GM23338 (cell line): ENCODE results near the gene L3HYPDH.

Experiments
- CTCF ChIP-seq, 2 experiments: fragments of 200-600 bp in 1 of 2; sonication (generic) in 1 of 2; conservative IDR thresholded peaks; 2 replicates each; pipeline versions ENCODE4 v1.5.1 to v1.6.1; 2016 to 2017; ENCODE audit warnings: antibody characterized with exemption in 2 of 2, low read depth in 2 of 2, mild to moderate bottlenecking in 2 of 2, moderate library complexity in 1 of 2
- EZH2phosphoT487 ChIP-seq: fragments of 200-600 bp; sonication (generic); IDR thresholded peaks from one replicate; pipeline ENCODE4 v1.8.1; 2018; ENCODE audit warnings: antibody characterized with exemption; ENCODE audit not compliant: unreplicated experiment
- REST ChIP-seq: IDR thresholded peaks from one replicate; pipeline ENCODE4 v1.6.1; 2018; ENCODE audit warnings: antibody characterized with exemption; ENCODE audit not compliant: unreplicated experiment

GRCh38 chr14:59450716-59451115, 33.5 kb downstream of the L3HYPDH start:
- TF ChIP-seq CTCF (conservative IDR thresholded peaks at IDR 0.05; ENCODE audit: low read depth in 2 of 2): no peak
- no peak for TF ChIP-seq EZH2phosphoT487
- TF ChIP-seq REST: no peak
